ENCODE results near the gene TMEM176A.

DNA sequence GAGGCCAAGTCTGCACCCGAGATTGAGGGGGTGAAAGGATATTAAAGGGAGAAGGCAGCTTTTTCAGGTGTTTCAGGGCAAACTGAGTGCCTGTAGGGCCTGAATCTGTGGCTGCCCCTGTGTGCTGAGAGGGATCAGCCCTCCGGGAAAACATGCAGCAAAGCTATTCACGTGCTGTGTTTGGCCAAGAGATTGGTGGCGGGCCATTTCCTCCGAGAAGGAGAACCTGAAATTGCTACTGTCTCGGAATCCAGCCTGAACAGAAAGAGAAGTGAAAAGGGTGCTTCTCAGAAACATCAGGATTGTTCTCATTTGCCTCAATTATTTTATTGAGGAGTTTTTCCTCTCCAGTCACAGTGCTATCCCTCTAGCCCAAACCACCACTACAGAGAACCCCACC lies 47.3 kb upstream of the TMEM176A start:
- TF ChIP-seq, protein P1, sequence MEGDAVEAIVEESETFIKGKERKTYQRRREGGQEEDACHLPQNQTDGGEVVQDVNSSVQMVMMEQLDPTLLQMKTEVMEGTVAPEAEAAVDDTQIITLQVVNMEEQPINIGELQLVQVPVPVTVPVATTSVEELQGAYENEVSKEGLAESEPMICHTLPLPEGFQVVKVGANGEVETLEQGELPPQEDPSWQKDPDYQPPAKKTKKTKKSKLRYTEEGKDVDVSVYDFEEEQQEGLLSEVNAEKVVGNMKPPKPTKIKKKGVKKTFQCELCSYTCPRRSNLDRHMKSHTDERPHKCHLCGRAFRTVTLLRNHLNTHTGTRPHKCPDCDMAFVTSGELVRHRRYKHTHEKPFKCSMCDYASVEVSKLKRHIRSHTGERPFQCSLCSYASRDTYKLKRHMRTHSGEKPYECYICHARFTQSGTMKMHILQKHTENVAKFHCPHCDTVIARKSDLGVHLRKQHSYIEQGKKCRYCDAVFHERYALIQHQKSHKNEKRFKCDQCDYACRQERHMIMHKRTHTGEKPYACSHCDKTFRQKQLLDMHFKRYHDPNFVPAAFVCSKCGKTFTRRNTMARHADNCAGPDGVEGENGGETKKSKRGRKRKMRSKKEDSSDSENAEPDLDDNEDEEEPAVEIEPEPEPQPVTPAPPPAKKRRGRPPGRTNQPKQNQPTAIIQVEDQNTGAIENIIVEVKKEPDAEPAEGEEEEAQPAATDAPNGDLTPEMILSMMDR (conservative IDR thresholded peaks at IDR 0.05 in 1 of 2, IDR thresholded peaks at IDR 0.05 in 1 of 2; ENCODE audit: low read depth in 1 of 2, low read length in 2 of 2), result no peak
- TF ChIP-seq EZH2 (IDR thresholded peaks at IDR 0.05; ENCODE audit: low read length, missing control alignments), result no peak
